GM21447 (cell line): Measurements from ENCODE around the gene PRTN3.

ENCODE experiments used
- ATAC-seq: cut with Tn5 transposase; IDR thresholded peaks from one replicate; pipeline ENCODE4 v1.9.1; 2021; ENCODE audit not compliant: unreplicated experiment

The PRTN3 gene

DNA sequence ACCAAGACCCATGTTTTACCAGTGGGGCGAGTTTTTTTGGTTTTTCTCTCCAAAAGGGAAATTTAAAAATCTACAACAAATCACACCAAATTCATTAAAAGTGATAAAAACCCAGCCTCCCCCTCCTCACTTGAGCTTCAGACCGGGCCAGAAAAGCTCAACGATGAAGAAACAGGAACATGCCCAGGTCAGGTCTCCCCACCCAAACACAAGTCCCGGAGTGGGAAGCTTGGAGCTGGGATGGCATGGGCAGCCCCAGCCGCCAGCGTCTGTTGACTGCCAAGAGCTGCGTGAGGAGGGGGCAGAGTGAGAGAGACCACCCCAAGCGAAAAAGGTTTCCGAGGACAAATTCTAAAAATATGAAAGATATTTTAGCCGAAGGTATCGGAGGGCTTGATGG is 56.2 kb downstream of the PRTN3 start:
- no peak for ATAC-seq

DNA sequence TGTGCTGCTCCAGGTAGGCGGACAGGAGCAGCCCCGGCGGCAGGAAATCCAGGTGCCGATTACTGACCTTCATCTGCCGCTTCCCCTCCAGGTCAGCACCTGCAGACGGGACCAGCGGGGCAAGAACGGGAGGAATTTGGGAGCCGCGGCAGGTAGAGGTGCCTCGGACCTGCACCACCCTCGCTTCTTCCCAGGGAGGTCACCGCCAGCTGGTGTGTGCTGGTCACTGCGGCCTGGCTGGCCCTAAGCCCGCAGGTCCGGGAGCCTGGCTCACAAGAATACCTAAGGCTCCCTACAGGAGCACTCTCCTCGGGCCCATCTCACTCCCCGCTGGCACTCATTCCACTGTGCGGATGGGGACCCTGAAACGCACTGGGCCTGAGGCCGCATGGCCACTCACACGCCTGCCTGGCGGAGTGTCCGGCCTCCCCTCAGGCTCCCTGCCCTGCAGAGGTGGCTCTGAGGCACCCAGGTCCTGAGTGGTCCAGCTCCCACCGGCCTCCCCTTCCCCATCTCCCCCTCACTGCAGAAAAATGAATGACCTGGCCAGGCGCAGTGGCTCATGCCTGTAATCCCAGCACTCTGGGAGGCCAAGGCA is 56.7 kb downstream of the PRTN3 start:
- ATAC-seq, result no peak
